Measurements from ENCODE around the gene SYN1.
"Not testable (repeated sequence)": the region's sequence is repeated elsewhere in the genome, so short reads cannot be mapped to it uniquely, and the experiment has no call there.

SYN1 gene

GRCh38 chrX:47619486-47620302, at the start of gene SYN1:
Gene SYN1, minus strand, starts transcription at chrX:47619857. Its CDS starts 129 bp downstream, at chrX:47619728.
- in situ Hi-C loops (cut with MboI; ENCODE audit: low sequenced_read_pairs) = loop anchor here (10.0 kb wide), 1 partner anchor 45 kb away; no protein-coding TSS in a partner anchor

- in situ Hi-C loops (cut with MboI; ENCODE audit: low sequenced_read_pairs) = not testable (repeated sequence)
These were observed 46.1 kb upstream of the SYN1 start for GRCh38 chrX:47665797-47666196.

GRCh38 chrX:47664737-47665136, 45.1 kb upstream of the SYN1 start:
- in situ Hi-C loops (cut with MboI; ENCODE audit: low sequenced_read_pairs) = no loop called here

- in situ Hi-C loops (cut with MboI; ENCODE audit: low sequenced_read_pairs) = no loop called here
These were observed 42.5 kb upstream of the SYN1 start for GRCh38 chrX:47662144-47662657.

GRCh38 chrX:47661539-47661938, 41.9 kb upstream of the SYN1 start:
- in situ Hi-C loops (cut with MboI; ENCODE audit: low sequenced_read_pairs) = no loop called here

GRCh38 chrX:47659421-47659726, 39.7 kb upstream of the SYN1 start:
- in situ Hi-C loops (cut with MboI; ENCODE audit: low sequenced_read_pairs) = no loop called here

GRCh38 chrX:47658684-47659420, 39.2 kb upstream of the SYN1 start, which contains the start of gene UXT:
Gene UXT, minus strand, starts transcription at chrX:47659180. Its CDS starts 253 bp downstream, at chrX:47658927.
- in situ Hi-C loops (cut with MboI; ENCODE audit: low sequenced_read_pairs) = no loop called here

- in situ Hi-C loops (cut with MboI; ENCODE audit: low sequenced_read_pairs) = no loop called here
These were observed 38.6 kb upstream of the SYN1 start for GRCh38 chrX:47658301-47658683.

- in situ Hi-C loops (cut with MboI; ENCODE audit: low sequenced_read_pairs) = no loop called here
These were observed 31.6 kb upstream of the SYN1 start for GRCh38 chrX:47651043-47651905.

GRCh38 chrX:47650164-47651042, 30.7 kb upstream of the SYN1 start, which contains the start of gene ELK1:
Gene ELK1, minus strand, starts transcription at chrX:47650563. Its CDS starts 9,122 bp downstream, at chrX:47641441.
- in situ Hi-C loops (cut with MboI; ENCODE audit: low sequenced_read_pairs) = no loop called here

- in situ Hi-C loops (cut with MboI; ENCODE audit: low sequenced_read_pairs) = no loop called here
These were observed 30.1 kb upstream of the SYN1 start for GRCh38 chrX:47649781-47650163.

GRCh38 chrX:47649271-47649670, 29.6 kb upstream of the SYN1 start:
- in situ Hi-C loops (cut with MboI; ENCODE audit: low sequenced_read_pairs) = no loop called here

- in situ Hi-C loops (cut with MboI; ENCODE audit: low sequenced_read_pairs) = no loop called here
These were observed 28.7 kb upstream of the SYN1 start for GRCh38 chrX:47648376-47648775.

GRCh38 chrX:47646636-47647035, 27.0 kb upstream of the SYN1 start:
- in situ Hi-C loops (cut with MboI; ENCODE audit: low sequenced_read_pairs) = no loop called here

GRCh38 chrX:47645530-47645929, 25.9 kb upstream of the SYN1 start:
- in situ Hi-C loops (cut with MboI; ENCODE audit: low sequenced_read_pairs) = no loop called here

- in situ Hi-C loops (cut with MboI; ENCODE audit: low sequenced_read_pairs) = no loop called here
These were observed 25.0 kb upstream of the SYN1 start for GRCh38 chrX:47644557-47645091.

GRCh38 chrX:47643926-47644325, 24.3 kb upstream of the SYN1 start:
- in situ Hi-C loops (cut with MboI; ENCODE audit: low sequenced_read_pairs) = no loop called here

GRCh38 chrX:47638816-47639215, 19.2 kb upstream of the SYN1 start:
- in situ Hi-C loops (cut with MboI; ENCODE audit: low sequenced_read_pairs) = no loop called here

GRCh38 chrX:47637546-47638195, 18.0 kb upstream of the SYN1 start:
- in situ Hi-C loops (cut with MboI; ENCODE audit: low sequenced_read_pairs) = no loop called here
